ENCODE results near the gene IGSF11. TPM values are rescaled to one million over a fixed set of nuclear protein-coding genes. Genes with fewer than 3 reads are reported as not detected.

Gene IGSF11
- total RNA-seq, 1 donor from 2014 or later = 2.7 TPM

DNA sequence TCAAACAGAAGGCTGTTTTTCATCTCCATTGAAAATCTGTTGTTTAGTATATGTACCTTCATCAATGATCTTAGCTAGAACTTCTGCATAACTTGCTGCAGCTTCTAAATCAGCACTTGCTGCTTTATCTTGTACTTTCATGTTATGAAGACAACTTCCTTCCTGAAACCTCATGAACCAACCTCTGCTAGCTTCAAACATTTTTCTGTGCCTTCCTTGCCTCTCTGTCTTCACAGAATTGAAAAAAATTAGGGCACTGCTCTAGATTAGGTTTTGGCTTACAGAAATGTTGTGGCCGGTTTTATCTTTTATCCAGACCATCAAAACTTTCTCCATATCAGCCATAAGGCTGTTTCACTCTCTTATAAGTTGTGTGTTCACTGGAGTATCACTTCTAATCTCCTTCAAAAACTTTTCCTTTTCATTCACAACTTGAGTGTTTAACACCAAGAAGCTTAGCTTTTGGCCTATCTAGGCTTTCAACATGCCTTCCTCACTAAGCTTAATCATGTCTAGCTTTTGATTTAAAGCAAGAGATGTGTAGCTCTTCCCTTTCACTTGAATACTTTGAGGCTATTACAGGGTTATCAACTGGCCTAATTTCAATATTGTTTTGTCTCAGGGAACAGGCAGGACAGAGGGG lies 78.6 kb downstream of the IGSF11 start:
- no peak for DNase-seq (ENCODE audit: low spot score)
- no peak overlapping the region for H3K9ac ChIP-seq
- H3F3A ChIP-seq (ENCODE audit: low read depth) = no peaks in the 10 kb centered on the region
- no peaks in the 10 kb centered on the region for H3K27me3 Mint-ChIP-seq (ENCODE audit: insufficient read depth, low read depth)
- H3K4me3 Mint-ChIP-seq = no peak overlapping the region
- no peaks in the 10 kb centered on the region for H3K79me2 ChIP-seq (ENCODE audit: low read depth)
- H3K4me1 ChIP-seq = peaks cover 5% of the 10 kb centered on the region
- H3K27me3 ChIP-seq = no peaks in the 10 kb centered on the region
- TF ChIP-seq EZH2phosphoT487 (IDR thresholded peaks at IDR 0.05) (no peak), EZH2 (IDR thresholded peaks at IDR 0.05) (no peak)
- TF ChIP-seq, protein P1, sequence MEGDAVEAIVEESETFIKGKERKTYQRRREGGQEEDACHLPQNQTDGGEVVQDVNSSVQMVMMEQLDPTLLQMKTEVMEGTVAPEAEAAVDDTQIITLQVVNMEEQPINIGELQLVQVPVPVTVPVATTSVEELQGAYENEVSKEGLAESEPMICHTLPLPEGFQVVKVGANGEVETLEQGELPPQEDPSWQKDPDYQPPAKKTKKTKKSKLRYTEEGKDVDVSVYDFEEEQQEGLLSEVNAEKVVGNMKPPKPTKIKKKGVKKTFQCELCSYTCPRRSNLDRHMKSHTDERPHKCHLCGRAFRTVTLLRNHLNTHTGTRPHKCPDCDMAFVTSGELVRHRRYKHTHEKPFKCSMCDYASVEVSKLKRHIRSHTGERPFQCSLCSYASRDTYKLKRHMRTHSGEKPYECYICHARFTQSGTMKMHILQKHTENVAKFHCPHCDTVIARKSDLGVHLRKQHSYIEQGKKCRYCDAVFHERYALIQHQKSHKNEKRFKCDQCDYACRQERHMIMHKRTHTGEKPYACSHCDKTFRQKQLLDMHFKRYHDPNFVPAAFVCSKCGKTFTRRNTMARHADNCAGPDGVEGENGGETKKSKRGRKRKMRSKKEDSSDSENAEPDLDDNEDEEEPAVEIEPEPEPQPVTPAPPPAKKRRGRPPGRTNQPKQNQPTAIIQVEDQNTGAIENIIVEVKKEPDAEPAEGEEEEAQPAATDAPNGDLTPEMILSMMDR (IDR thresholded peaks at IDR 0.05) = no peak
- no peaks in the 10 kb centered on the region for H3K36me3 Mint-ChIP-seq
- no peaks in the 10 kb centered on the region for H3K4me1 Mint-ChIP-seq
- no peak overlapping the region for H2AFZ ChIP-seq (replicated peaks)
- no peak overlapping the region for H3K4me2 ChIP-seq
- no peak overlapping the region for H3K27ac ChIP-seq
- no peak overlapping the region for H3K27ac Mint-ChIP-seq
- no peaks in the 10 kb centered on the region for H4K20me1 ChIP-seq (ENCODE audit: low read depth)
- no peaks in the 10 kb centered on the region for H3K36me3 ChIP-seq
- H3K9me3 Mint-ChIP-seq = peaks cover 17% of the 10 kb centered on the region
- H3K9me3 ChIP-seq (ENCODE audit: low read depth) = no peaks in the 10 kb centered on the region
- no peak overlapping the region for H3K4me3 ChIP-seq

DNA sequence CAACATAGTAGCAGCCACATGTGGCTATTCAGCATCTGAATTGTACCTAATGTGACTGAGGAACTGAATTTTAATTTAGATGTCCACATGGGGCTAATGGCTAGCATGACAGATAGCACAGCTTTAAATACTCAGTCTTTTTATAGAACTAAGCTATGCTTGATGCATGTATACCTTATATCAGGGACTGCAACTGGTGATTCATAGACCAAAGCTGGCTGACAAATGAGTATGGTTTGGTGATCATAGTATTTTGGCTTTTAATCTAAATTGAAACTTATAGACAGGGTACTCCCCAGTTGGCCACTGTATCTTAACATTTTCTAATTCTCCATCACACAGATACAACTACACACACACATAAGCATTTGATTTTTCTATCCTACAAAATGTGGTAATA lies 83.6 kb downstream of the IGSF11 start:
- no peak overlapping the region for H3K27ac ChIP-seq
- no peak overlapping the region for H3K4me2 ChIP-seq
- Mint-ChIP-seq H3K9me3 (peaks cover 13% of the 10 kb centered on the region), H3K27me3 (ENCODE audit: insufficient read depth, low read depth) (no peaks in the 10 kb centered on the region), H3K36me3 (no peaks in the 10 kb centered on the region), H3K27ac (no peak overlapping the region), H3K4me1 (no peaks in the 10 kb centered on the region), H3K4me3 (no peak overlapping the region)
- H3K9me3 ChIP-seq (ENCODE audit: low read depth) = no peaks in the 10 kb centered on the region
- TF ChIP-seq, protein P1 (IDR thresholded peaks at IDR 0.05) = no peak
- TF ChIP-seq EZH2 (IDR thresholded peaks at IDR 0.05) (no peak), EZH2phosphoT487 (IDR thresholded peaks at IDR 0.05) (no peak)
- no peak overlapping the region for H3K4me3 ChIP-seq
- no peak for DNase-seq (ENCODE audit: low spot score)
- no peaks in the 10 kb centered on the region for H3K36me3 ChIP-seq
- no peaks in the 10 kb centered on the region for H3K27me3 ChIP-seq
- no peaks in the 10 kb centered on the region for H3F3A ChIP-seq (ENCODE audit: low read depth)
- no peaks in the 10 kb centered on the region for H3K79me2 ChIP-seq (ENCODE audit: low read depth)
- no peaks in the 10 kb centered on the region for H4K20me1 ChIP-seq (ENCODE audit: low read depth)
- peaks cover 4% of the 10 kb centered on the region for H3K4me1 ChIP-seq
- H3K9ac ChIP-seq = no peak overlapping the region
- H2AFZ ChIP-seq (replicated peaks) = no peak overlapping the region

DNA sequence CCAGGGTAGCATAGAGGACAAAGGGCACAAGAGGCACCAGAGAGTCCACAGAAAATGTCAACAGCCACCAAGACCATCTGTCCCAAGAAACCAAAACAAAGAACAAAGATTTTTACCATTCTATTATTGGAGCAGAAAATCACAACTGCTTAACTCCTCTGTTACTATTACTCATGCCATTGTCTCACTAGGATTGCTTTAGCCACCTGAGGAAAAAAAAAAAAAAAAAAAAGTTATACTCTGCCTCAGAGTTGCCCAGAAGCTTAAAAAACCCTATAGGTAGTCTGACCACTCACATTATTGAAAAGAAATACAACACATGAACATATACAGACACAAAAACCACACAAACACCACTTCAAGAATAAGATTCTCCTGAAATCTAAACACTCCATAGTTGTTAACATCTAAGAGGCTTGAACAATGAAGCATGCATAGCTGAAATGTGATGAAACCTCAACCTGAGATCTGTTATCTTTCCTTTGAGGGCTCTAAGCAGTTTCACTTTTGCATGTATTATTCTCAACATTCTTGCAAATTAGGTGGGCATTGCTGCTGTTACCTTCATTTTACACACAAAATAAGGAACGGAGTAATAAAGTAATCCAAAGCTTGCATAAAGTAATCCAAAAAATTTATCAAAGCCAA lies 85.4 kb downstream of the IGSF11 start:
- no peak overlapping the region for H2AFZ ChIP-seq (replicated peaks)
- no peak overlapping the region for H3K27ac ChIP-seq
- H3K36me3 ChIP-seq = no peaks in the 10 kb centered on the region
- H4K20me1 ChIP-seq (ENCODE audit: low read depth) = no peaks in the 10 kb centered on the region
- no peak overlapping the region for H3K4me3 ChIP-seq
- H3K79me2 ChIP-seq (ENCODE audit: low read depth) = no peaks in the 10 kb centered on the region
- TF ChIP-seq, protein P1 (IDR thresholded peaks at IDR 0.05) = no peak
- TF ChIP-seq EZH2phosphoT487 (IDR thresholded peaks at IDR 0.05) (no peak), EZH2 (IDR thresholded peaks at IDR 0.05) (no peak)
- Mint-ChIP-seq H3K36me3 (no peaks in the 10 kb centered on the region), H3K27ac (no peak overlapping the region), H3K9me3 (peaks cover 3% of the 10 kb centered on the region), H3K4me3 (no peak overlapping the region), H3K27me3 (ENCODE audit: insufficient read depth, low read depth) (no peaks in the 10 kb centered on the region), H3K4me1 (peaks cover 3% of the 10 kb centered on the region)
- H3F3A ChIP-seq (ENCODE audit: low read depth) = peaks cover 6% of the 10 kb centered on the region
- H3K4me2 ChIP-seq = no peak overlapping the region
- no peak for DNase-seq (ENCODE audit: low spot score)
- H3K9ac ChIP-seq = no peak overlapping the region
- H3K4me1 ChIP-seq = peaks cover 17% of the 10 kb centered on the region
- no peaks in the 10 kb centered on the region for H3K27me3 ChIP-seq
- H3K9me3 ChIP-seq (ENCODE audit: low read depth) = no peaks in the 10 kb centered on the region
